GM21723 (cell line): ENCODE data around the gene OGFOD2.

Experiments used
- ATAC-seq: cut with Tn5 transposase; IDR thresholded peaks from one replicate; pipeline ENCODE4 v1.9.1; 2021; ENCODE audit warnings: mild to moderate bottlenecking, moderate library complexity; ENCODE audit not compliant: unreplicated experiment

The OGFOD2 gene

GRCh38 chr12:122975790-122976647, 975 bp downstream of the OGFOD2 start:
- ATAC-seq, result no peak

GRCh38 chr12:122976648-122976975, 1.6 kb downstream of the OGFOD2 start:
- ATAC-seq, result no peak

DNA sequence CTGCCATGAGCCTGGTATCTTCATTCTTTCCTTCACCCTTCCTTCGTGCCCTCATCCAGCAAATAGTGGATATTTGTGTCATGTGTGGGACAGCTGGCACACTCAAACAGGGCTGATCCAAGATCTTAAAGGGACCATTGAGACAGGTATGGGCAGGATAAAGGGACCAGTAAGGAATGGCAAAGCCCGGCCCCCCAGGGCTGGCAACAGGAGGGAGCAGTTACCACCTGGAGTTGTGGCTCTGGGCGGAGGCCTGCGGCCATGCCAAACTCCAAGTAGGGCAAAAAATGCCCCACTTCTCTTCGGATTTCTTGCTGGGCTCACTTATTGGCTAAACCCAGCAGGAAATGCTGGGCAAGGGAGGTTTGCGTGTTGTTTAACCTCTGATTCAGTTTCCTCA, 2.1 kb downstream of the OGFOD2 start:
- ATAC-seq, result no peak

DNA sequence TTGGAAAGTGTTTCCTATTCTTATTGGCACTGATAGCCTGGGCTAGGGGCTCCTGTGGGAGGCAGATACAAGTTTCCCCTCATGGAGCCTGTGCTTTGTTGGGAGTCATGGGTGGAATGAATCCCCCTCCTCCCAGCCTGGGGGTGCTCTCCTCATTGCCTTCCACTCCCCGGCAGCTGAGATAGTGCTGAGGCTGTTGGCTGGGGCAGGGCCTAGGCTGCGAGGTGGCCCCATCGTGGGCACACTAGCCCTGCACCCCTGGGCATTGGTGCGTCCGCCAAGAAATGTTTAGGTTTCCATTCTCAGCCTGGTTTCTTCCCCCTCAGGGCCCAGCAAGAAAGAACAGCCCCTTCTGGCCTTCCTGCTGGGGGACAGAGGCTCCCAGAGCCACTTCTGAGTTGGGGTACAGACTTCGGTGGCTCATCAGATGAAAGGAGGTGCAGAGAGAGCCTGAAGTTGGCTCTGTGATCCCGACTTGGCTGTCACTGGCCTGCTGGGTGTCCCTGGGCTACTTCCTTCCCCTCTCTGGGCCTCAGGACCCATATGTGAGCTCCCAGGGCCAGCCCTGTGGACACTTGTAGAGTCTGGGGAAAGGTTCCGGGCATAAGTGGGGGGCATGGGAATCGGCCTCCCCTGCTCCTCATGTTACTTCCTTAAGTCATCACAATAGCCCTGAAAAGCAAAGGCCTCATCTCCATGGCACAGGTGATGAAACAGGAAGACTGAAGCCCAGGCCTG, 2.8 kb downstream of the OGFOD2 start:
- no peak for ATAC-seq

GRCh38 chr12:122978507-122978955, 3.5 kb downstream of the OGFOD2 start:
- ATAC-seq, result no peak

DNA sequence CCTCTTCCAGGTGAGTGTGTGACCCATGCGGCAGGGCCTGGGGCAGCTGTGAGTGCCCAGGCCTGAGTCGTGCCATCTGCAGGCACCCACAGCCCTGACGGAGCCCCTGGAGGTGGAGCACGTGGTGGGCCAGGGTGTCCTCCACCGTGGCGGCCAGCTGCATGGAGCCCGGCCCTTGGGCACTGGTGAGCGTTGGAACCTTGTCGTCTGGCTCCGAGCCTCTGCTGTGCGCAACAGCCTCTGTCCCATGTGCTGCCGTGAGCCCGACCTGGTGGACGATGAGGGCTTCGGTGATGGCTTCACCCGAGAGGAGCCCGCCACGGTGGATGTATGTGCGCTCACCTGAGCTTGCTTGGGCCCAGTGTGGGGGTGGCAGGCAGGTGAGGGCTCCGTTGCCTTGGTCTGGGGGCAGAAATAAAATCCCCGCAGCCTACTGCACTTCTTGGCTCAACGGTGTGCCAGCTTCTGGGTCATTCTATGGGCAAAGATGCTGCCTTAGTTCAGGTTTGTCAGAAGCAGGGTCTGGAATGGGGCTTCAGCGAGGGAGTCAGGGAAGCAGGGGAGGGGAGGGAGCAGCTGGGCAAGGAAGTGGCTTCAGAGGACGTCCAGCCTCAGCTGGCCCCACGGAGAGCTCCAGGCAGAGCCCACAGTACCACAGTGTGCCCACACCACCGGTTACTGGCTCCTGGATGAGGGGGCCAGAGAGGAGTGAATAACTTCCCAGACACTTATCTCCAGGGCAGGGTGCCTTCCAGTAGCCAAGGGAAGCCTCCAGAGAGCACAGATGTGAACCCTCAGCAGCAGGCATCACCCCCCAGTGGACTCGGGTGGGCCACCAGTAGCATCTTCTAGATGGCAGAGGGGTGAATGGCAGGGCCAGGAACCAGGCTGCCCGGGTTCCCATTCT, 4.2 kb downstream of the OGFOD2 start:
- no peak for ATAC-seq

GRCh38 chr12:122979908-122980182, 4.8 kb downstream of the OGFOD2 start:
- no peak for ATAC-seq

- ATAC-seq, result peak; percentile 54
Measured at GRCh38 chr12:122980183-122981035, 5.4 kb downstream of the OGFOD2 start, which contains the start of gene ARL6IP4. Gene ARL6IP4 (plus strand): TSS chr12:122980681. CDS start chr12:122981140, 459 bp downstream.

DNA sequence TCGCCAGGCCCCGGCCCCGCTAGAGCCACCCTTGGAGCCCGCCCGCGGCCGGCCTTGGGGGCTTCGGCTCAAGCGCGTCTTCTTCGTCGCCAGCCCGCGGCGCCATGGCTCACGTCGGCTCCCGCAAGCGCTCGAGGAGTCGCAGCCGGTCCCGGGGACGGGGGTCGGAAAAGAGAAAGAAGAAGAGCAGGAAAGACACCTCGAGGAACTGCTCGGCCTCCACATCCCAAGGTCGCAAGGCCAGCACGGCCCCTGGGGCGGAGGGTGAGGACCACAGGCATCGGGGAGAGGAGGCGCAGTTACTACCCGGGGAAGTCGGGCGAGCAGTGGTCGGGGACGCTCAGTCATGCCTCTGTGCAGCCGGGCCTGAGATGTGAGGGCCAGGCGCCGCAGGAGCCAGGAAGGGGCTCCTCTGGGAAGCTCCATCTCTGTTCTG, 6.0 kb downstream of the OGFOD2 start:
- peak; percentile 16 for ATAC-seq

DNA sequence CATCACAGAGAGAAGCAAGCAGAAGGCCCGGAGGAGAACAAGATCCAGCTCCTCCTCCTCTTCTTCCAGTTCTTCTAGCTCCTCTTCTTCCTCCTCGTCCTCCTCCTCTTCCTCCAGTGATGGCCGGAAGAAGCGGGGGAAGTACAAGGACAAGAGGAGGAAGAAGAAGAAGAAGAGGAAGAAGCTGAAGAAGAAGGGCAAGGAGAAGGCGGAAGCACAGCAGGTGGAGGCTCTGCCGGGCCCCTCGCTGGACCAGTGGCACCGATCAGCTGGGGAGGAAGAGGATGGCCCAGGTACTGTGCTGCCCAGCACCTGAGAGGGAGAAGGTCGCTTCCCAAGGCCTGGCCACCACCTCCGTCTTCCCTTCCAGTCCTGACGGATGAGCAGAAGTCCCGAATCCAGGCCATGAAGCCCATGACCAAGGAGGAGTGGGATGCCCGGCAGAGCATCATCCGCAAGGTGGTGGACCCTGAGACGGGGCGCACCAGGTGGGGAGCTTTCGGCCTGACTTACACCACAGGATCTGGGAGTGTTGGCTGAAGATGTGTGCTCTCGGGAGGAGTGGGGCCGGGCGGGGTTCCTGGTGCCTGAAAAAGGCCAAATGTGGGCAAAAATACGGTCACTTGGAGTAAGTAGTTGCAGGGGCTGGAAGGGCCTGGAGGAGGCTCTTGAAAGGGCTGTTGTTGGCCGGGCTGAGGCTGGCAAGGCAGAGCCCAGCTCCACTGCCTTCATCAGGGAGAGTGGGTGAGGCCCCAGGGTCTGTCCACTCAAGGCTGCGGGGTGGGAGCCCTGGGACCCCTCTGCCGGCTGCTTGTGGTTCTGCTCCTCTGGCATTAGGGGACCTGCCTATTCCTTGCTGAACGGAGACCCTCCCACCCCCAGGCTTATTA, 6.8 kb downstream of the OGFOD2 start:
- no peak for ATAC-seq

- ATAC-seq, result no peak
Measured at GRCh38 chr12:122982477-122982815, 7.4 kb downstream of the OGFOD2 start.

GRCh38 chr12:122982963-122983788, 8.1 kb downstream of the OGFOD2 start:
- no peak for ATAC-seq

GRCh38 chr12:122983789-122984515, 8.9 kb downstream of the OGFOD2 start:
- no peak for ATAC-seq

DNA sequence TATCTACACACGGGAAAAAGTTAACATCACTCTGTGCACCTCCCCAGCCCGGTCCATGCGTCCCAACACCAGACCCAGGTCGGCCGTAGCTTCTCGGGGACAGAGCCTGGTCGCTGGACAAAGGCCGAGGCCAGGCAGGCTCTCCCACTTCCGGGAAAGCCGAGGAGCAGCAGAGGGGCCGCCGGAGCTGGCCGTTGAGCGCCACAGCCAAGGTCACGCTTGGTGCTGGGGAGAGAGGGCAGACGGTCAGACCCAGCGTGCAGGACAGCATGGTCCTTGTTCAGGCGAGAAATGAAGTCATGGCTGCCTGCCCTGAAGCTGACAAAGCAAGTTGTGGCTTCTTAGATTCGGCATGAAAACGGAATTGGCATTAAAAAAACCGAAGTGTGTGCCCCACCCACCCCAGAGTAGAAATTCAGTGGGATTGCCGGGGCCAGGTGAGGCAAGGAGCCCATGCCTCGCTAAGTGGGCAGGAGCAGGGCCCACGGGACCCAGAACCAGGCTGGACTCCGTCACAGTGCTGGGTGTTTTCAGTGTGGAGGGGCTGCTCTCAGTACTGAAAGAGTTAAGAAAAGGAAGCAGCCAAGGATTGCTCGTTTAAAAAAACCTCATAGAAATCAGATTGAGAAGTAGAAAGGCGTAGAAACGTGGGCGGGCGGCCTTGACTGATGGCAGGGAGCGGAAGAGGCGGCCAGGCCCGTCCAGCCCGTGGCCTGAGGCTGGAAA, 9.7 kb downstream of the OGFOD2 start:
- no peak for ATAC-seq

- no peak for ATAC-seq
Measured at GRCh38 chr12:122985338-122986257, 10.6 kb downstream of the OGFOD2 start.

GRCh38 chr12:122986258-122986871, 11.3 kb downstream of the OGFOD2 start:
- ATAC-seq, result no peak
